Large intestine (tissue), 3 donors: ENCODE measurements around the gene MARVELD1. TPM values are rescaled to one million over a fixed set of nuclear protein-coding genes. Genes with fewer than 3 reads are reported as not detected.
A peak's percentile ranks its signal among the peaks of the same experiment; 100 is the strongest.

Source experiments
- DNase-seq, 2 donors: peaks; one replicate each; pipeline versions ENCODE4 v3.0.0 to v3.0.0-alpha.2; 2013
- H3K27ac ChIP-seq: one replicate; pipeline ENCODE4 v1.5.1; 2013; ENCODE audit warnings: low read length
- H3K27me3 ChIP-seq: 2 replicates; pipeline ENCODE4 v1.6.1; 2013; ENCODE audit warnings: low read length; ENCODE audit not compliant: control insufficient read depth, insufficient read depth
- H3K36me3 ChIP-seq: 2 replicates; pipeline ENCODE4 v1.6.1; 2013; ENCODE audit warnings: low read length; ENCODE audit not compliant: control insufficient read depth, insufficient read depth
- H3K4me1 ChIP-seq: one replicate; pipeline ENCODE4 v1.6.1; 2013; ENCODE audit warnings: low read length; ENCODE audit not compliant: control insufficient read depth, insufficient read depth
- H3K4me3 ChIP-seq: one replicate; pipeline ENCODE4 v1.5.1; 2013; ENCODE audit warnings: low read length
- H3K9me3 ChIP-seq: one replicate; pipeline ENCODE4 v1.6.1; 2013; ENCODE audit warnings: mild to moderate bottlenecking, low read depth, low read length, moderate library complexity; ENCODE audit not compliant: control insufficient read depth
- WGBS: methylation state at CpG from one replicate; pipeline ENCODE4 v1.1.5; 2013; ENCODE audit warnings: low lambda C conversion rate; ENCODE audit not compliant: insufficient coverage; 5-methylcytosine and 5-hydroxymethylcytosine counted together
- polyA plus RNA-seq: library from polyadenylated mRNA; unstranded; fragments of 120-200 nt; gene quantifications from one replicate; pipeline ENCODE4 v1.2.1, GENCODE V29; 2013

The MARVELD1 gene
- polyA plus RNA-seq, 1 donor: 32.9 TPM

GRCh38 chr10:97755718-97756117, 42.2 kb downstream of the MARVELD1 start:
- no peak for DNase-seq
- Histone ChIP-seq H3K27ac (no peak overlapping the region), H3K27me3 (no peaks in the 10 kb centered on the region), H3K4me3 (no peak overlapping the region), H3K36me3 (peaks cover 88% of the 10 kb centered on the region), H3K9me3 (peaks cover 3% of the 10 kb centered on the region), H3K4me1 (peaks cover 2% of the 10 kb centered on the region)
- WGBS: no CpG with 5 or more reads among the region's 6 CpGs

- WGBS: no CpG with 5 or more reads among the region's 6 CpGs
- DNase-seq: no peak
- H3K4me1 ChIP-seq: peaks cover 2% of the 10 kb centered on the region
Observed at GRCh38 chr10:97757471-97757870, 43.9 kb downstream of the MARVELD1 start.

GRCh38 chr10:97759158-97759887, 45.8 kb downstream of the MARVELD1 start:
- peak in 1 of 2 donors; percentile 58 for DNase-seq
- peaks cover 2% of the 10 kb centered on the region for H3K4me1 ChIP-seq
- no peaks in the 10 kb centered on the region for H3K27me3 ChIP-seq
- no peaks in the 10 kb centered on the region for H3K9me3 ChIP-seq
- H3K4me3 ChIP-seq: no peak overlapping the region
- H3K36me3 ChIP-seq: peaks cover 71% of the 10 kb centered on the region
- H3K27ac ChIP-seq: no peak overlapping the region
- no CpG with 5 or more reads among the region's 5 CpGs for WGBS

More at GRCh38 chr10:97757471-97757870, 43.9 kb downstream of the MARVELD1 start:
- H3K36me3 ChIP-seq: peaks cover 88% of the 10 kb centered on the region
- H3K9me3 ChIP-seq: peaks cover 3% of the 10 kb centered on the region
- H3K27ac ChIP-seq: no peak overlapping the region
- H3K4me3 ChIP-seq: no peak overlapping the region
- H3K27me3 ChIP-seq: no peaks in the 10 kb centered on the region

GRCh38 chr10:97759946-97760345, 46.4 kb downstream of the MARVELD1 start:
- WGBS: no CpG with 5 or more reads among the region's 5 CpGs
- H3K27me3 ChIP-seq: no peaks in the 10 kb centered on the region
- DNase-seq: no peak
- H3K4me1 ChIP-seq: peaks cover 2% of the 10 kb centered on the region
- H3K36me3 ChIP-seq: peaks cover 65% of the 10 kb centered on the region
- no peak overlapping the region for H3K4me3 ChIP-seq
- no peaks in the 10 kb centered on the region for H3K9me3 ChIP-seq
- H3K27ac ChIP-seq: no peak overlapping the region

- H3K27me3 ChIP-seq: no peaks in the 10 kb centered on the region
- WGBS: no CpG with 5 or more reads among the region's 11 CpGs
- DNase-seq: no peak
- peaks cover 58% of the 10 kb centered on the region for H3K36me3 ChIP-seq
- H3K4me1 ChIP-seq: peaks cover 2% of the 10 kb centered on the region
- no peak overlapping the region for H3K4me3 ChIP-seq
- no peak overlapping the region for H3K27ac ChIP-seq
- H3K9me3 ChIP-seq: no peaks in the 10 kb centered on the region
Observed at GRCh38 chr10:97760461-97761257, 47.1 kb downstream of the MARVELD1 start.

GRCh38 chr10:97761331-97761865, 47.9 kb downstream of the MARVELD1 start:
- H3K27ac ChIP-seq: no peak overlapping the region
- H3K36me3 ChIP-seq: peaks cover 50% of the 10 kb centered on the region
- no peak overlapping the region for H3K4me3 ChIP-seq
- no CpG with 5 or more reads among the region's 8 CpGs for WGBS
- H3K9me3 ChIP-seq: no peaks in the 10 kb centered on the region
- H3K4me1 ChIP-seq: peaks cover 2% of the 10 kb centered on the region
- no peaks in the 10 kb centered on the region for H3K27me3 ChIP-seq
- no peak for DNase-seq

GRCh38 chr10:97762056-97762455, 48.5 kb downstream of the MARVELD1 start:
- Histone ChIP-seq H3K27me3 (no peaks in the 10 kb centered on the region), H3K9me3 (no peaks in the 10 kb centered on the region), H3K27ac (no peak overlapping the region), H3K4me1 (peaks cover 2% of the 10 kb centered on the region), H3K36me3 (peaks cover 44% of the 10 kb centered on the region), H3K4me3 (no peak overlapping the region)
- no CpG with 5 or more reads among the region's 10 CpGs for WGBS
- DNase-seq: no peak

- Histone ChIP-seq H3K4me1 (peaks cover 2% of the 10 kb centered on the region), H3K36me3 (peaks cover 40% of the 10 kb centered on the region), H3K27ac (no peak overlapping the region), H3K4me3 (no peak overlapping the region), H3K27me3 (no peaks in the 10 kb centered on the region), H3K9me3 (no peaks in the 10 kb centered on the region)
- DNase-seq: no peak
- no CpG with 5 or more reads among the region's 5 CpGs for WGBS
Observed at GRCh38 chr10:97762816-97763215, 49.3 kb downstream of the MARVELD1 start.

GRCh38 chr10:97763411-97763810, 49.9 kb downstream of the MARVELD1 start:
- no CpG with 5 or more reads among the region's 2 CpGs for WGBS
- no peaks in the 10 kb centered on the region for H3K27me3 ChIP-seq
- no peak overlapping the region for H3K4me3 ChIP-seq
- no peaks in the 10 kb centered on the region for H3K9me3 ChIP-seq
- no peak for DNase-seq
- H3K4me1 ChIP-seq: peaks cover 2% of the 10 kb centered on the region
- H3K27ac ChIP-seq: no peak overlapping the region
- peaks cover 39% of the 10 kb centered on the region for H3K36me3 ChIP-seq

- H3K9me3 ChIP-seq: no peaks in the 10 kb centered on the region
- H3K27ac ChIP-seq: no peak overlapping the region
- no CpG with 5 or more reads among the region's 3 CpGs for WGBS
- no peak overlapping the region for H3K4me3 ChIP-seq
- H3K36me3 ChIP-seq: peaks cover 36% of the 10 kb centered on the region
- H3K27me3 ChIP-seq: no peaks in the 10 kb centered on the region
- peaks cover 2% of the 10 kb centered on the region for H3K4me1 ChIP-seq
- DNase-seq: no peak
Observed at GRCh38 chr10:97763947-97764346, 50.4 kb downstream of the MARVELD1 start.
